GM21528 (cell line): ENCODE measurements around the gene SCYGR2.

ENCODE experiments used
- ATAC-seq: cut with Tn5 transposase; IDR thresholded peaks from one replicate; pipeline ENCODE4 v1.9.1; 2021; ENCODE audit warnings: mild to moderate bottlenecking, moderate library complexity; ENCODE audit not compliant: unreplicated experiment, low FRiP score

SCYGR2 gene

DNA sequence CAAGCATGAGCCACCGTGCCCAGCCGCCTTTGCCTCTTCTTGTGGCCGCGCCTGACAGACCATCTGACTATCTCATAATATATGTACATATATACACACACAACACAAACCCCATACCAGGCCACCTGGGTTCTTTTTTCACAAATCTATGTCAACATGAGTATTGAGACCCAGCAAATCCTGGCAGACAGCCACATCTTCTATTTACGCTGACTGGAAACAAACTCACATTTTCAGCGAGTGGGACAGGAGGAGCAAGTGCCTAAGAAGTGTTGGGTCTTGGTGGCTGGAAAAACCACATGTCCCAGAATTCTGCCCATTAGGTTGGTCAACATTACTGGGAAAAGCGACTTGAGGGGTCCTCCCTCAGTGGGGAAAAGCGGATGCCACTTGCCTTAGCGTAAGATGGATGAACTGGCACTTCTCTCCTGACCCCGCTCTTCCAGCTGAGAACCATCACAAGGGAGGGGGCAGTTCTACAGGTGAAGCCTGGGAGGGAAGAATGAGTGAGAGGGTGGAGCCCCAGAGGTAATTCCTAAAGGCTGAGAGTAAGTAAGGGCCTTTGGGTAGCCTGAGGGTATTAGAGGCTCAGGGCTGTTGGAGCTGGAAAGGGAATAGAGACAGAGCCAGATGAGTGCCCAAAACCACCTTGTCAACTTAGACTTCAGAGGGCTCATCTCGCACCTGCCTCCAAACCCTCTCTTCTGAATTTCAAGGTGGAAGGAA, 14.0 kb downstream of the SCYGR2 start:
- ATAC-seq: no peak

DNA sequence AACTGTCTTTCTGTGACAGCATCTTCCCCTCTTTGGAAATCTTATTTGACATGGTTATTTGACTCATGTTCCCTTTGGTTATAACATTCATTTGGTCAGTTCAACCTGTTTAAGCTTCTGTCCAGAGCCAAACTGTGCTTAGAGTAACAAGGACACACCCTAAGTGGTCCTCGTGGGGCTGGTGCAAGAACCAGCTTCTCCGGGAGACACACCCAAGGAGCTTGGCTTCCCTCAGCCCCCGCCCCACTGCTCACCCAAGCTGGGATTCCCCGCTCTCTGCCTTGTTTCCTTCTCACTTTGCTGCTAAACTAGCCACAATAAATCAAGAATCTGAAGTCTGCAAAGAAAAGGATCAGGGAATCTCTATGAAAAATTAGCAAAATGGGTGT, 14.6 kb downstream of the SCYGR2 start:
- no peak for ATAC-seq

DNA sequence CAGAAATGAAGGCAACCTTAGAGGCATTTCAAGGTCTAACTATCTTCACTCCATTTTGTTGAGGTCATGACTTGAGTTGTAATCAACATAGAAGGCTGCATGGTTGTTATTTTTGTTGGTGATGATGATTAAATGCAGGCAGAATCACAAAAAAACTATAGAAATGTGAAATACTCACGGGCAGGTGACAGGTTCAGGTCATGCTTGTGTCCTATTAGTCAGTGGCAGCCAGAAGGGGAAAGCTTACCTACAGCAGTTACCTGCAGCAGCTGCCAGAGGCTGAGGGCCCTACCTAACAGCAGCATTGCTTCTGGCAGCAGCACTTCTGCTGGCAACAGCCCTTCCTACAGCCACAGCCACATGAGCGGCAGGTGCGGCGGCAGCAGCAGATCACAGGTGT, 15.6 kb downstream of the SCYGR2 start:
- ATAC-seq: no peak

DNA sequence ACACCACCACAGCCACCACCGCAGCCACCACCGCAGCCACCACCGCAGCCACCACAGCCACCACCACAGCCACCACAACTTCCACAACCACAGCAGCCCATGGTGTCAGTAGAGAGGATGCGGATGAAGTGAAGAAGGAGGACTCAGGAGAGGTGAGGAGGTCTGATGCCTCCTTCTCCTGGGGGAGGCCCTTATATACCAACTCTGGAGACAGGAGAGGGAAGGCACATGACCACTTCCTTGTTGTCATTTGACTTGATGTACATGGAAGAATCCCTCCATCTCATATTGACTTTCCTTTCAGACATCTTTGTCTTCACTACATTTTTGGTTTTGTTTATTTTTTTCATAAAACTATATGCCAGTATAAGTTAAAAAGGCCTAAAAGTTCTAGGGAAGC, 16.0 kb downstream of the SCYGR2 start, which contains the start of gene SCYGR3:
Gene SCYGR3, minus strand, starts transcription at position 101 of the 400 bp plus-strand sequence. Its CDS starts 0 bp downstream, at position 101.
- no peak for ATAC-seq

DNA sequence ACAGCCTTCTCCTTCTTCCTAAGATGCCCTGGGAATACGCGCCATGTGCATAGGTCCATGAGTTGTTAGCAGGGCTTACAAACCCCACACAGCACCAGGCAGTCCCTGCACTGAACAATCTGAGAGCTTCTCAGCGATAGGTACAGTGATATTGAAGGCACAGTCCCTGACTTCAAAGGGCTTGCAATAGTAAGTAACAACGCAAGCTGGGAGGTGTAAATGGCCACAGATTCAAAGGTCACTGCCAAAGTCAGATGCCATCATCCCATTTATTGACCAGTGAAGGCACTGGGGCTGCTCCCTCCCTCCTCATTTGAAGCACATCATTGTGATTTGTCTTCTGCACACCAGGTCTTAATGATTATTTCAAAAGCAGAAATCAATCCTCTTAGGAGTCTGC, 16.5 kb downstream of the SCYGR2 start:
- ATAC-seq: no peak

DNA sequence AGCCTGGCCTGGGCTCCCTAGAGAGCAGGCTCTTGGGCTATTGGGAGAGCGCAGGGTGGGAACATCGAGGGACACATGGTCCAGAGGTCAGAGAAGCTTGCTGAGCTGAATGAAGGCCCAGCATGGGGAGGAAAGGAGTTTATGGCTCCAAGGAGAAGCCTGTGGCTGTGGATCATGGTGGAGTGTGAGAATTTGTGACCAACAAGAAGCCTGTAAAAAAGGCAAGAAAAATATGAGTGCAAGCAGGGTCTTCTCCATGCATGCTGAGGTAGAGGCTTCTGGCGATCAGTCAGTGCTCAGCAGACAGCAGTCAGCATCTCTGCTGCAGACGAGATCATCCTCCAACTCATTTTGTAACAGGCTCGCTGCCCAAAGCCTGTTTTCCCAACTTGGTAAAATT, 17.2 kb downstream of the SCYGR2 start:
- ATAC-seq: no peak

DNA sequence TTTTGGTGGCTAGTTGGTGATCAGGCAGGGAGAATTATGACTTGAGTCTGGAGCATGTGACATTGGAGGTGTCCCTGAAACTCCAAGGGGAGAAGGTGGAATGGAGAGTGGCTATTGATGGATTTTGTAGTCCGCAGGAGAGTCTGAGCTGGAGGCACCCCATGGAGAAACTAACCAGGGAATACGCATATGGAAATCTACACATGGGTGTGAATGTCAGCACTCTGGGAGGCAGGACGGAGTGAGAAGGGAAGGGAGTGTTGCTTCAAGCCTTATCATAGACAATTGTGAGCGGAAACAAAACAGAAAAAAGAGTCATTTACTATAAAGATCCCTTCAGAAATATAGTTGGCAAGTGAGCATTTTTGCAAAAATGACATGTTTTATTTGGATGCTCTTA, 17.9 kb downstream of the SCYGR2 start:
- ATAC-seq: no peak

DNA sequence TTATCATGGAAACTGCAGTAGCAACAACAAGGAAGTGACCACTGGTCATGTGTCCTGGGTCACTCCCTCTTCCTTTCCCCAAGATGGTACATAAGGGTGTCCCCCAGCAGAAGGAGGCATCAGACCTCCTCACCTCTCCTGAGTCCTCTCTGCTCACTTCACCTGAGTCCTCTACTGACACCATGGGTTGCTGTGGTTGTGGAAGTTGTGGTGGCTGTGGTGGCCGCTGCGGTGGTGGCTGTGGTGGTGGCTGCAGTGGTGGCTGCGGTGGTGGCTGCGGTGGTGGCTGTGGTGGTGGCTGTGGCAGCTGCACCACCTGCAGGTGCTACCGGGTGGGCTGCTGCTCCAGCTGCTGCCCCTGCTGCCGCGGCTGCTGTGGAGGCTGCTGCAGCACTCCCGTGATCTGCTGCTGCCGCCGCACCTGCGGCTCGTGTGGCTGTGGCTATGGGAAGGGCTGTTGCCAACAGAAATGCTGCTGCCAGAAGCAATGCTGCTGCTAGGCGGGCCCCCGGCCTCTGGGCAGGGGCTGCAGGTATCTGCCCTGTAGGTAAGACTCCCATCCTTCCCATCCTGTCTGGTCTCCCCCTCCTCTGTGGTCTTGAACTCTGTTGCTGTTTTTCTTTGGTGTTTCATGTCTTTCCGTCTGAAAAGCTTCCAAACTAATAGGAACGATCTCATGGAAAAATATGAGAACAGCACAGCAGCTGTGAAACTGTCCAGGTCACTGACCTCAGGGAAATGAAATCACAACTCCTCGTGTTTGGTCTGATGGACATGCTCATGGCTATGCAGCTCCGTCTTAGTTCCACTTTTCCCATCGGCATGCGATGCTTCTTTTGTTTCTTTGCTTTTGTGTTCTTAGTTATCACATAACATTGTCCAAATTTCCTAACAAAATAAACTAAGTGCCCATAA, 18.9 kb downstream of the SCYGR2 start, which contains the start of gene SCYGR4:
Gene SCYGR4, plus strand, starts transcription at position 183 of the 915 bp plus-strand sequence. Its CDS starts 0 bp downstream, at position 183.
- ATAC-seq: no peak

DNA sequence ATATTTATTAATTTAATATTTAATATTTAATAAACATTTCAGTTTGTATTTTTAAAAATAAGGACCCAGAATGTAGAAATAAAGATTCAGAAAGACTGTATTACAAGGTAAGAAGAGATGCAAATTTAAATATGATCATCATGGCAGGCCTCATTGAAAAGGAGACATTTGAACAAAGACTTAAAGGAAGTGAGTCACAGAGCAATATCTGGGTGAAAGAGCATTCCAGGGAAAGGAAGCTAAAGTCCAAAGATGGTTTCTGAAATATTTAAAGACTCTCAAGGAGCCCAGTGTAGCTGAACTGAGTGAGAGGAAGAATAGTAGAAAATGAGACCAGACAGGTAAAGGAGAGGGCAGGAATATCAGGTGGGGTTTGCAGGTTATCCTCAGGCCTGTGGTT, 24.5 kb downstream of the SCYGR2 start:
- no peak for ATAC-seq

DNA sequence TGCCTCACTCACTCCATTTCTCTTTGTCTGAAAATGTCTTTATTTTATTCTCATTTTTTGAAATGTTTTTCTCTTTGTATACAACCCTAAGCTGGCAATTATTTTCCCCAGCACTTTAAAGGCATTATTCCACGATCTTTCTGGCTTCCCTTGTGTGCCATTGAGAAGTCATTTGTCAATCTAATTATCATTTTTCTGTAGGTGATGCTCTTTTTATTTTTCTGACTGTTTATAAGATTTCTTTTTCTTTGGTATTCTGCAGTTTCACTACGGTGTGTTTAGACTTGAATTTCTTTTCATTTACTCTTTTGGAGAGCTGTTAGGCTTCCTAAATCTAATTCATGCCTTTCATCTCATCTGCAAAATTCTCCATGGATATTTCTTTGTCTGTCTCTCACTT, 26.7 kb downstream of the SCYGR2 start:
- ATAC-seq: no peak

DNA sequence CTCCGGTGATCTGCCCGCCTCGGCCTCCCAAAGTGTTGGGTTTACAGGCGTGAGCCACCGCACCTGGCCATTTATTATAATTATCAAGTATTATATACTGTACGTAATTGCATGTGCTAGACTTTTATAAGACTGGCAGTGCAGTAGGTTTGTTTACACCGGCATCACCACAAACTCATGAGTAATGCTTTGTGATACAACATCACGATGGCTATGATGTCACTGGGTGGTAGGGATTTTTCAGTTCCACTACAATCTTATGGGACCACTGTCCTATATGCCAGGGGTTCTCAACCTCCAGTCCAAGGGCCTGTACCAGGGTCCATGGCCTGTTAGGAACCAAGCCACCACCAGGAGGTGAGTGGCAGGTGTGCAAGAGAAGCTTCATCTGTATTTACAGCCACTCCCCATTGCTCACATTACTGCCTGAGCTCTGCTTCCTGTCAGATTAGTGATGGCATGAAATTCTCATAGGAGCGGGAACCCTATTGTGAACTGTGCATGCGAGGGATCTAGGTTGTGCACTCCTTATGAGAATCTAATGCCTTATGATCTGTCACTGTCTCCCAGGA, 28.0 kb downstream of the SCYGR2 start:
- ATAC-seq: no peak

DNA sequence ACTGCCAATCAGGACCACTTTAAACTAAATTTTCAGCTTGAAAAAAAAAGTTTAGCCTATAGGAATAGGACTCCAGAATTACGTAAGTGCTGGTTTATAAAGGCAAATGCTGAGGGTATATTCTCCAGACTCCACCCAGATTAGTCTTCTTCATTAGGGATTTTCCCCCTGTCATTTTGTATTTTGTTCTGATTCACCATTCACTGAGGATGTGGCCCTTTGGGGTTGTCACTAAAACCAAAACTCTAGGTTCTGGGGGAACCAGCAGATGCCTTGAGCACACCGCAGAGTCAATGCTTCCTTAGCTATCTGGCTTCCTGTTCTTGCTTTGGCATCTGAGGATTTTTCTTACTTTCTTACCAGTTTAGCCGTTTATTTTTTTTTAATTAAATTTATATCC, 29.1 kb downstream of the SCYGR2 start:
- peak; percentile 98 for ATAC-seq

DNA sequence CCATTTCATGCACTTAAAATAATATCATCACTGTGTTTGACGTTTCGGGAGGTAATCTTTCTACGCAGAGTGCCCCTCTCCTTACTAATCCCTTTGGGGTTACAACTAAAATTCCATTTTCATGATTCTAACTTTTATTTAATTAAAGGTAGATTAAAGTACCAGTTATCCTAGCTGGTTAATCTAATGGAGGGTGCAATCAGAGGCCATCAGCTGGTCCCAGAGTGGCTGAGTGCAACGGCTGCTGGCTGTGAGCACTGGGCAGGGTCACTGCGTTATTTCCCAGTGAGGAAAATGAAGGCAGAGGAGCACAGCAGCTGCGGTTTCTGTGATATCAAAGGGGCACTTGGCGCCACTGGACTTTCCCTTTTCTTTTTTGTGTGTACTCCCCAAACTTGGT, 30.7 kb downstream of the SCYGR2 start:
- no peak for ATAC-seq

DNA sequence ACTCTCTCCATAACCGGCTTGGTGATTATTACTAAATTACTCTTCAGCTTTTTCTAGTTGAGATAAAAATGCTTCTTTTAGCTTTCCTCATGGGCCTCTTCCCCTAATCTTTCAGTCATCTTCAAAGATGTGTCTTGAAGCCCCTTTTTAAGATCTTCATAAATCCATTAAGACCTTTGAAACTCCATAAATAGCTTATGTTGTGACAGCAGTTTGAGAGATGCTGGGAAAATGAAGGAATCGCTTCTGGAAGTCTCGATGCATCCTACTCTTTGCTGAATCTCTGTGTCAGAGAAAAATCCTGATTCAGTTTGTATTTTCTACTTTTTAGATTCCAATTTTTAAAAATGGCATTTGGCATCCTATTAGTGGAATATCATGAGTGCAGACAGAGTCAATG, 31.6 kb downstream of the SCYGR2 start:
- no peak for ATAC-seq

DNA sequence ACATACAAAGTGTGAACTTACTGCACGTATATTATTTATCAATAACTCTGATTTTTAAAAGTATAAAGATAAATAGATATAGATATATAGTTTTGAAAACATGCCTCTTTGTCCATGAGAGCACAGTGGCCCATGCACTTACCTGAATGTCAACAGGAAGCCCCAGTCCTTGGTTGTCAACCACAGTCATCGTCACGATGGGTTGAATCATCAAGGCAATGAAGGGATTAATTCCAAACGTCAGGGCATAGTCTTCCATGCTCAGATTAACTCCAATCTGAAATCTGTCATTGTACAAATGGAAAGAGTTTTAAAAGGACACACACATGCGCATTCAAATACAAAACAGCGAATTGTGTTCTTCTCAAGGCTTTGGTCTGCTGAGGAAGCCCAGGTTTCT, 34.1 kb downstream of the SCYGR2 start:
- no peak for ATAC-seq

DNA sequence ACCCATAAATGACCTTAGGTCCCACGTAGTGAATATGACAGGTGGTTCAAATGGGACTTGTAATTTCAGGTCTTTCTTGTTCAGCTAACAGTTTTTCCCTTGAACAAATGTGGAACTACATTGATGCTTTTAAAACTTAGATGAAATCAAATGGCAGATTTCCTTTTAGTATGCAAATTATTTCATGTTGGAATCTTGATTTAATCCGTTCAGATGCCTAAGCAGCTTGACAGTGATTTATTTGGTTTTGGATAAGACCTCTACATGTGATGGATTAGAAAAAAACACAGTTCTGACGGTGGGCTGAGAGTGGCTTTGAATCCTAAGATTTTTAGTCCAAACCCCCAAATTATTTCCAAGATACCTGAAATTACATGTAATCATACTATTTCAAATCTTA, 35.5 kb downstream of the SCYGR2 start:
- ATAC-seq: no peak

DNA sequence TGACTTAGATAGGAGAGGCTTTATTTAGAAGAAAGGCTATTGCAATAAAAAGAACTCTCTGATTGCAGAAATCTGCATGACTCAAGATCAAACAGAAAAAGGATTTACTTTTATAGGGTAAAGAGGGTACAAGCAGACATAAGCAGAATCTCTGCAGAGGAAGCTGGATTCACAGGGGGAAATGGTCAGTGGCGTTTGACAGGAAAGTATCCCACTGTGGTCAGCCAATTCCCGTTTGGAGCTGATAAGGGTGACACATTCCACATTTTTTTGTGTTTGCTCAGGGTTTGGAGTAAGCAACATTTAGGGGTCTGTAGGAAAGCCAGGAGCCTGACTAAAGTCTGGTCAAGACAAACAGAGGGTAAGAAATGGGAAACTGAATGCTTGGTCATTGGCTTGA, 44.0 kb downstream of the SCYGR2 start:
- no peak for ATAC-seq

DNA sequence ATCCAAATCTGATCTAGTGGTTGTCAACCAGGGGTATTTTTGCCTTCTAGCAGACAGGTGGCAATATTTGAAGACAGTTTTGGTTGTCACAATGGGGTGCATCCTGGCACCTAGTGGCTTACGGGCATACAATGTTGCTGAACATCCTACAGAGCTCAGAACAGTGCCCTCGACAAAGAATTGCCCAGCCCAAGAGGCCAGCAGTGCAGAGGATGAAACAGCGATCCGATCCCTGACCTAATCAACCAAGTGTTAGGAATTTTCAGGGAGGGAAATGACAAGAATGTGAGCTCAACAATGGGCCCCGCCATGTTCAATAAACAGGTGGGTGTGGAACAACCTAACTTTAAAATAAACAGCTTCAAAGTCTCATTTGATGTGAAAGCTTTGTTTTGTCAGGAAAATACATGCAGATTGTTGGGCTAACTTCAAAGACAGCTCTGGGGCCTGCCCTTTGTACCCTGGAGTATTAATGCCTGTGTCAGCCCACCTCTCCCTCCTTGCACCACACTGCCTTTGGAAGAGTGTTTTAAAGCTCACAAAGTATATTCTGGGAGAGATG, 45.4 kb downstream of the SCYGR2 start:
- ATAC-seq: no peak
